Sigmoid colon (tissue), 4 donors: ENCODE results near the gene NOL7.

Source experiments
- CTCF ChIP-seq, 4 experiments: fragments of 450-650 bp in 3 of 4; fragments of 200-600 bp in 1 of 4; IDR thresholded peaks; one replicate each; pipeline ENCODE4 v1.5.1; 2016 to 2019; ENCODE audit warnings: antibody characterized with exemption in 4 of 4, mild to moderate bottlenecking in 3 of 4, moderate library complexity in 2 of 4
- EP300 ChIP-seq, 4 donors: sonication (generic); formaldehyde crosslinking; IDR thresholded peaks; one replicate each; pipeline ENCODE4 v1.6.1; 2017; ENCODE audit warnings: antibody characterized with exemption in 4 of 4
- POLR2A ChIP-seq, 2 donors: fragments of 450-650 bp; IDR thresholded peaks; one replicate each; pipeline ENCODE4 v1.6.1; 2016; ENCODE audit warnings: antibody characterized with exemption in 2 of 2, mild to moderate bottlenecking in 2 of 2, moderate library complexity in 2 of 2
- POLR2AphosphoS5 ChIP-seq, 4 donors: sonication (generic); formaldehyde crosslinking; IDR thresholded peaks; one replicate each; pipeline ENCODE4 v1.6.1; 2017; ENCODE audit warnings: antibody characterized with exemption in 4 of 4

GRCh38 chr6:13600036-13600435, 15.1 kb upstream of the NOL7 start:
- TF ChIP-seq EP300 (IDR thresholded peaks at IDR 0.05) (no peak), CTCF (IDR thresholded peaks at IDR 0.05) (no peak), POLR2AphosphoS5 (IDR thresholded peaks at IDR 0.05) (no peak), POLR2A (IDR thresholded peaks at IDR 0.05) (no peak)
